Stimulated activated naive CD8-positive, alpha-beta T cell treated with anti-CD3 and anti-CD28 coated beads, Interleukin-15, Interleukin-2, amounts not matched to agents 100 ng/mL and 50 ng/mL, for 24 hours (primary cell): Measurements from ENCODE around the gene PARP9.

Experiments used
- H3K27ac Mint-ChIP-seq: one replicate; pipeline ENCODE4 v1.8.0; 2021; ENCODE audit warnings: mild to moderate bottlenecking, mixed read lengths
- H3K27me3 Mint-ChIP-seq: one replicate; pipeline ENCODE4 v1.8.0; 2021; ENCODE audit warnings: mixed read lengths
- H3K36me3 Mint-ChIP-seq: one replicate; pipeline ENCODE4 v1.8.0; 2021; ENCODE audit warnings: low read depth, mixed read lengths
- H3K4me1 Mint-ChIP-seq: one replicate; pipeline ENCODE4 v1.8.0; 2021; ENCODE audit warnings: low read depth, mixed read lengths
- H3K4me3 Mint-ChIP-seq: one replicate; pipeline ENCODE4 v1.8.0; 2021; ENCODE audit warnings: mild to moderate bottlenecking, mixed read lengths
- H3K9me3 Mint-ChIP-seq: one replicate; pipeline ENCODE4 v1.8.0; 2021; ENCODE audit warnings: mixed read lengths

Gene PARP9

GRCh38 chr3:122558605-122559004 lies 5.5 kb downstream of the PARP9 start:
- Mint-ChIP-seq H3K36me3 (peaks cover 64% of the 10 kb centered on the region), H3K27me3 (no peaks in the 10 kb centered on the region), H3K4me3 (no peak overlapping the region), H3K4me1 (peaks cover 43% of the 10 kb centered on the region), H3K9me3 (no peaks in the 10 kb centered on the region), H3K27ac (no peak overlapping the region)

- Mint-ChIP-seq H3K9me3 (no peaks in the 10 kb centered on the region), H3K4me3 (no peak overlapping the region), H3K4me1 (peaks cover 37% of the 10 kb centered on the region), H3K27ac (no peak overlapping the region), H3K36me3 (peaks cover 64% of the 10 kb centered on the region), H3K27me3 (no peaks in the 10 kb centered on the region)
These were observed 6.7 kb downstream of the PARP9 start for GRCh38 chr3:122557356-122557755.

- Mint-ChIP-seq H3K36me3 (peaks cover 74% of the 10 kb centered on the region), H3K4me3 (no peak overlapping the region), H3K27ac (no peak overlapping the region), H3K4me1 (peaks cover 22% of the 10 kb centered on the region), H3K27me3 (no peaks in the 10 kb centered on the region), H3K9me3 (no peaks in the 10 kb centered on the region)
These were observed 8.6 kb downstream of the PARP9 start for GRCh38 chr3:122555275-122556071.

- Mint-ChIP-seq H3K4me3 (no peak overlapping the region), H3K27ac (no peak overlapping the region), H3K36me3 (peaks cover 81% of the 10 kb centered on the region), H3K9me3 (no peaks in the 10 kb centered on the region), H3K27me3 (no peaks in the 10 kb centered on the region), H3K4me1 (peaks cover 16% of the 10 kb centered on the region)
These were observed 10.9 kb downstream of the PARP9 start for GRCh38 chr3:122553171-122553570.

GRCh38 chr3:122548619-122549018 lies 15.5 kb downstream of the PARP9 start:
- Mint-ChIP-seq H3K27me3 (no peaks in the 10 kb centered on the region), H3K36me3 (peaks cover 75% of the 10 kb centered on the region), H3K4me1 (peaks cover 7% of the 10 kb centered on the region), H3K9me3 (no peaks in the 10 kb centered on the region), H3K27ac (no peak overlapping the region), H3K4me3 (no peak overlapping the region)

- peaks cover 1% of the 10 kb centered on the region for H3K4me1 Mint-ChIP-seq
- H3K4me3 Mint-ChIP-seq, result no peak overlapping the region
- peaks cover 75% of the 10 kb centered on the region for H3K36me3 Mint-ChIP-seq
- no peaks in the 10 kb centered on the region for H3K9me3 Mint-ChIP-seq
- no peaks in the 10 kb centered on the region for H3K27me3 Mint-ChIP-seq
- no peak overlapping the region for H3K27ac Mint-ChIP-seq
These were observed 16.0 kb downstream of the PARP9 start for GRCh38 chr3:122548076-122548475.

GRCh38 chr3:122546151-122546550 lies 17.9 kb downstream of the PARP9 start:
- H3K9me3 Mint-ChIP-seq, result no peaks in the 10 kb centered on the region
- no peak overlapping the region for H3K27ac Mint-ChIP-seq
- H3K27me3 Mint-ChIP-seq, result no peaks in the 10 kb centered on the region
- H3K4me1 Mint-ChIP-seq, result no peaks in the 10 kb centered on the region
- H3K4me3 Mint-ChIP-seq, result no peak overlapping the region
- H3K36me3 Mint-ChIP-seq, result peaks cover 70% of the 10 kb centered on the region

GRCh38 chr3:122538956-122539490 lies 25.1 kb downstream of the PARP9 start:
- Mint-ChIP-seq H3K9me3 (no peaks in the 10 kb centered on the region), H3K36me3 (peaks cover 61% of the 10 kb centered on the region), H3K27me3 (no peaks in the 10 kb centered on the region), H3K4me3 (no peak overlapping the region), H3K27ac (no peak overlapping the region), H3K4me1 (peaks cover 22% of the 10 kb centered on the region)

GRCh38 chr3:122536632-122537001 lies 27.5 kb downstream of the PARP9 start:
- Mint-ChIP-seq H3K27me3 (no peaks in the 10 kb centered on the region), H3K4me1 (peaks cover 46% of the 10 kb centered on the region), H3K36me3 (peaks cover 69% of the 10 kb centered on the region), H3K9me3 (no peaks in the 10 kb centered on the region), H3K27ac (no peak overlapping the region), H3K4me3 (no peak overlapping the region)

GRCh38 chr3:122535964-122536631 lies 28.0 kb downstream of the PARP9 start:
- no peak overlapping the region for H3K4me3 Mint-ChIP-seq
- H3K27ac Mint-ChIP-seq, result no peak overlapping the region
- H3K4me1 Mint-ChIP-seq, result peaks cover 46% of the 10 kb centered on the region
- no peaks in the 10 kb centered on the region for H3K27me3 Mint-ChIP-seq
- H3K9me3 Mint-ChIP-seq, result no peaks in the 10 kb centered on the region
- H3K36me3 Mint-ChIP-seq, result peaks cover 68% of the 10 kb centered on the region

- Mint-ChIP-seq H3K36me3 (peaks cover 64% of the 10 kb centered on the region), H3K4me1 (peaks cover 46% of the 10 kb centered on the region), H3K27ac (peak overlapping the region; percentile 89), H3K9me3 (no peaks in the 10 kb centered on the region), H3K27me3 (no peaks in the 10 kb centered on the region), H3K4me3 (peak overlapping the region; percentile 17)
These were observed 30.2 kb downstream of the PARP9 start for GRCh38 chr3:122533931-122534334.

- Mint-ChIP-seq H3K27ac (peak overlapping the region; percentile 89), H3K9me3 (no peaks in the 10 kb centered on the region), H3K4me3 (peak overlapping the region; percentile 36), H3K36me3 (peaks cover 59% of the 10 kb centered on the region), H3K4me1 (peaks cover 46% of the 10 kb centered on the region), H3K27me3 (no peaks in the 10 kb centered on the region)
These were observed 30.6 kb downstream of the PARP9 start for GRCh38 chr3:122533480-122533879.

GRCh38 chr3:122530164-122530563 lies 33.9 kb downstream of the PARP9 start:
- peaks cover 58% of the 10 kb centered on the region for H3K36me3 Mint-ChIP-seq
- H3K27ac Mint-ChIP-seq, result no peak overlapping the region
- no peak overlapping the region for H3K4me3 Mint-ChIP-seq
- H3K27me3 Mint-ChIP-seq, result no peaks in the 10 kb centered on the region
- peaks cover 36% of the 10 kb centered on the region for H3K4me1 Mint-ChIP-seq
- H3K9me3 Mint-ChIP-seq, result no peaks in the 10 kb centered on the region

GRCh38 chr3:122523317-122523716 lies 40.8 kb downstream of the PARP9 start:
- no peaks in the 10 kb centered on the region for H3K27me3 Mint-ChIP-seq
- no peaks in the 10 kb centered on the region for H3K9me3 Mint-ChIP-seq
- no peak overlapping the region for H3K4me3 Mint-ChIP-seq
- no peaks in the 10 kb centered on the region for H3K4me1 Mint-ChIP-seq
- no peak overlapping the region for H3K27ac Mint-ChIP-seq
- peaks cover 15% of the 10 kb centered on the region for H3K36me3 Mint-ChIP-seq

GRCh38 chr3:122520861-122521260 lies 43.2 kb downstream of the PARP9 start:
- no peak overlapping the region for H3K27ac Mint-ChIP-seq
- no peaks in the 10 kb centered on the region for H3K36me3 Mint-ChIP-seq
- no peaks in the 10 kb centered on the region for H3K9me3 Mint-ChIP-seq
- H3K4me1 Mint-ChIP-seq, result no peaks in the 10 kb centered on the region
- no peaks in the 10 kb centered on the region for H3K27me3 Mint-ChIP-seq
- no peak overlapping the region for H3K4me3 Mint-ChIP-seq
